Cardiac muscle cell (in vitro differentiated cells and primary cell): Measurements from ENCODE around the gene GSKIP. TPM values are rescaled to one million over a fixed set of nuclear protein-coding genes. Genes with fewer than 3 reads are reported as not detected.
A peak's percentile ranks its signal among the peaks of the same experiment; 100 is the strongest.

Experiments
- DNase-seq, 2 donors: peaks; one replicate each; pipeline versions ENCODE4 v3.0.0 to v3.0.0-alpha.2; 2010 to 2017; ENCODE audit warnings: low read depth in 1 of 2, low spot score in 1 of 2
- H3K27ac ChIP-seq: fragments of 200-600 bp; sonication (generic); 2 replicates; pipeline ENCODE4 v1.5.1; 2016
- H3K27me3 ChIP-seq: fragments of 200-600 bp; sonication (generic); 2 replicates; pipeline ENCODE4 v1.6.0; 2016; ENCODE audit warnings: control low read depth
- H3K36me3 ChIP-seq: fragments of 200-600 bp; sonication (generic); 2 replicates; pipeline ENCODE4 v1.5.1; 2016; ENCODE audit warnings: control low read depth
- H3K4me1 ChIP-seq: fragments of 200-600 bp; sonication (generic); 2 replicates; pipeline ENCODE4 v1.8.1; 2017; ENCODE audit warnings: low read depth, mild to moderate bottlenecking, mixed run types
- H3K4me3 ChIP-seq: fragments of 200-600 bp; sonication (generic); 2 replicates; pipeline ENCODE4 v1.5.1; 2016; ENCODE audit warnings: mild to moderate bottlenecking
- H3K9me3 ChIP-seq: fragments of 200-600 bp; sonication (generic); 2 replicates; pipeline ENCODE4 v1.5.1; 2017; ENCODE audit warnings: low read depth, mild to moderate bottlenecking, control low read depth
- CTCF ChIP-seq: IDR thresholded peaks from 2 replicates; pipeline ENCODE4 v1.5.1; 2012; ENCODE audit warnings: low read depth, mild to moderate bottlenecking, low read length
- polyA plus RNA-seq: library from polyadenylated mRNA; unstranded; fragments of >200 nt; fragmentation: Nextera tagmentation; extraction: Ambion mirVana; gene quantifications from 2 replicates; pipeline ENCODE4 v1.2.1, GENCODE V29; 2016
- total RNA-seq: library from RNA; depleted of rRNA; stranded (reverse); fragments of >200 nt; gene quantifications from 2 replicates; pipeline ENCODE4 v1.2.3, GENCODE V29; 2016

The GSKIP gene
- total and polyA plus RNA-seq, 2 experiments from 2014 or later: 11.8 to 30.8 TPM

DNA sequence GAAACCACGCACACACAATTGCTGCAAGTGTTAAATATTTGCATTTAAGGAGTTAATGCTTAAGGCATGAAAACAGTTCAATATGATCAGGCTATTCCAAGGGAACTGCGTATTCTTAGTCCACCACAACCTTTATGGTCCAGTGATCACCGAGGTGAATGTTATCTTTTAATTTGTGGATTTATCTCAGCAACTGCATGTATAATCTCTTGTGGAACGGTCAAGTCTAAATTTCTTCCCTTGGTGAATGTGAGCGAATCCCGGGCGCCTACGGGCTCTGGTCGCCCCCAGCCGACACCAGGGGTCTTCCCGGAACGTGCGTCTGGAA is 27.6 kb downstream of the GSKIP start:
- Histone ChIP-seq H3K27ac (no peak overlapping the region), H3K27me3 (peaks cover 17% of the 10 kb centered on the region), H3K4me1 (no peaks in the 10 kb centered on the region), H3K36me3 (peaks cover 12% of the 10 kb centered on the region), H3K9me3 (no peaks in the 10 kb centered on the region), H3K4me3 (peak overlapping the region; percentile 66)
- no peak for TF ChIP-seq CTCF
- DNase-seq: no peak

DNA sequence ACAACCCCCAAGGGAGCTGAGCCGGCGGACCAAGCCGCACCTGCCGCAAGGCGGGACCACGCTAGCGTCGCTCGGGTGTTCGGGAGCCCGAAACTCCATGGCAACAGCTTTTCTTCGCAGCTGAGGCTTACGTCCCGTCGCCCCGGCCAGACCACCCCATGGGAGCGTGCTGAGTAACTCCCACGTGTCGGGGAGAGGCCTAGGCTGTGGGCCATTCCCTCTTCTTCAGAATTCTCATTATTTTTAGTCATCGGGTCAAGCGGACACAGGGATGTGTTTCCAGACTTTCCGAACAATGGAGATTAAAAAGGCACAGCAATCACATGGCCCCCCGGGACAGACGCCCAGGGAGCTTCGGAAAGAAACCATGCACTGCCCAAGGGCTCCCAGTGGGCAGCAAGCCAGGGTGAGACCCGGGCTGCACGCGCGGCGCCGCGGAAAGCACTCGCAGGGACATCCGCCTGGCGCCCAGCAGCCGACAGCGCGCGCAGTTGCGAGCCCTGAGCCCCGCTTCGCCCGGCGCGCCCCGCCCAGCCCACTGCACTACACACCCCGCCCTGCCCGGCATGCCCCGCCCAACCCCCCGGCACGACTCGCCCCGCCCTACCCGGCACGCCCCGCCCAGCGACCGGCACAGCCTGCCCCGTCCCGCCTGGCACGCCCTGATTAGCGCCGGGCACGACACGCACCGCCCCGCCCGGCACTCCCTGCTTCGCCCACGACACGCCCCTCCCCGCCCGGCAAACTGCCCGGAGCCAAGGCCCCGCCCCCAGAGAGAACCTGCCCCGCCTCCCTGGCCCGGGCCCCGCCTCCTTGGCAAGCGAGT is 28.2 kb downstream of the GSKIP start:
- H3K27ac ChIP-seq: no peak overlapping the region
- no peak for TF ChIP-seq CTCF
- H3K9me3 ChIP-seq: no peaks in the 10 kb centered on the region
- H3K4me3 ChIP-seq: peak overlapping the region; percentile 66
- H3K4me1 ChIP-seq: no peaks in the 10 kb centered on the region
- peaks cover 7% of the 10 kb centered on the region for H3K36me3 ChIP-seq
- peaks cover 17% of the 10 kb centered on the region for H3K27me3 ChIP-seq
- DNase-seq: peak; percentile 97 to 98

DNA sequence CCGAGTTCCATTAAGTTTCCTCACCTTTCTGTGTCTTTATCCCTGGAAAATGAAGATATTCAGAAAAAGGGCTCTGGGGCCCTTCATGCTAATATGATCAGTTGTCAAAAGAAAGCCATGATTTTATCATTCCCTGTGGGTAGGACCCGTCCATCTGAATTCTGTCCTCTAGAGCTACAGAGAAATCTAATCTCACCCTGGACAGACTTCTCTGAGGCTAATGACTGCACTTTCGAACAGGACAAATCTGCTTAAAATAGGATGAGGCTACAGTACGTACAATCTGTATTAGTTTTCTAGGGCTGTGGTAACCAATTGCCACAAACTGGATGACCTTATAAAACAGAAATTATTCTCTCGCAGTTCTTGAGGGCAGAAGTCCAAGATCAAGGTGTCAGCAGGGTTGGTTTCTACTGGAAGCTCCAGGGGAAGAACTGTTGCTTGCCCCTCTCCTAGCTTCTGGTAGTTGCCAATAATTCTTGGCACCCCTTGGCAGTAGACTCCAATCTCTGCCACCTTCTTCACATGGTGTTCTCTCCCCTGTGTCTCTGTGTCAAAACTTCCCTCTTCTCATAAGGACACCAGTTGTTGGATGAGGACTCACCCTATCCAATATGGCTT is 29.9 kb downstream of the GSKIP start:
- Histone ChIP-seq H3K27ac (no peak overlapping the region), H3K4me1 (no peaks in the 10 kb centered on the region), H3K9me3 (no peaks in the 10 kb centered on the region), H3K36me3 (no peaks in the 10 kb centered on the region), H3K27me3 (peaks cover 17% of the 10 kb centered on the region), H3K4me3 (no peak overlapping the region)
- no peak for TF ChIP-seq CTCF
- no peak for DNase-seq

GRCh38 chr14:96394047-96394815 is 30.9 kb downstream of the GSKIP start:
- no peaks in the 10 kb centered on the region for H3K36me3 ChIP-seq
- no peak for TF ChIP-seq CTCF
- H3K4me1 ChIP-seq: no peaks in the 10 kb centered on the region
- H3K27ac ChIP-seq: no peak overlapping the region
- no peaks in the 10 kb centered on the region for H3K9me3 ChIP-seq
- peaks cover 17% of the 10 kb centered on the region for H3K27me3 ChIP-seq
- H3K4me3 ChIP-seq: no peak overlapping the region
- no peak for DNase-seq

GRCh38 chr14:96398432-96398831 is 35.1 kb downstream of the GSKIP start:
- no peaks in the 10 kb centered on the region for H3K36me3 ChIP-seq
- no peak for DNase-seq
- TF ChIP-seq CTCF: no peak
- no peak overlapping the region for H3K4me3 ChIP-seq
- no peaks in the 10 kb centered on the region for H3K27me3 ChIP-seq
- H3K4me1 ChIP-seq: no peaks in the 10 kb centered on the region
- H3K27ac ChIP-seq: no peak overlapping the region
- no peaks in the 10 kb centered on the region for H3K9me3 ChIP-seq
